ENCODE results near the gene BAZ2A. TPM values are rescaled to one million over a fixed set of nuclear protein-coding genes. Genes with fewer than 3 reads are reported as not detected.

Gene BAZ2A
- total and polyA plus RNA-seq, 2 donors (not counting 3 experiments of a cell fraction or from before 2014, with no cell fraction given), result 56.0 to 91.4 TPM

GRCh38 chr12:56593909-56594621 lies 36.1 kb downstream of the BAZ2A start:
- FAIRE-seq (peak; percentile 91), DNase-seq (ENCODE audit: low read depth, low spot score) (peak; percentile 75)
- Histone ChIP-seq H3K27ac (ENCODE audit: insufficient read depth, low read depth, low read length) (peak overlapping the region; percentile 3), H3K36me3 (ENCODE audit: control insufficient read depth in 2 of 2, extremely low read depth in 1 of 2, insufficient read depth in 2 of 2, low read length in 2 of 2) (peaks cover 10 to 29% of the 10 kb centered on the region in 2 experiments), H3K9ac (replicated peaks; ENCODE audit: extremely low read depth, insufficient read depth, low read length) (no peak overlapping the region), H3K27me3 (ENCODE audit: control insufficient read depth in 2 of 2, insufficient read depth in 2 of 2, low read length in 2 of 2) (no peaks in the 10 kb centered on the region), H3K4me2 (ENCODE audit: insufficient read depth, low read length) (no peak overlapping the region), H3K4me3 (replicated peaks in 1 of 3; ENCODE audit: insufficient read depth in 1 of 3, low read depth in 1 of 3, low read length in 3 of 3) (no peak overlapping the region), H3K79me2 (ENCODE audit: control insufficient read depth, insufficient read depth, low read length) (no peaks in the 10 kb centered on the region), H3K4me1 (ENCODE audit: control insufficient read depth, extremely low read depth, insufficient read depth, low read length) (no peaks in the 10 kb centered on the region), H3K9me3 (replicated peaks; ENCODE audit: control insufficient read depth, insufficient read depth, low read length) (no peaks in the 10 kb centered on the region), H3K9me1 (replicated peaks; ENCODE audit: control insufficient read depth, extremely low read depth, insufficient read depth, low read length) (no peaks in the 10 kb centered on the region), H2AFZ (ENCODE audit: low read depth, low read length) (no peak overlapping the region), H4K20me1 (replicated peaks; ENCODE audit: control insufficient read depth, extremely low read depth, insufficient read depth, low read length) (no peaks in the 10 kb centered on the region)
- intact Hi-C loops (cut with micrococcal nuclease) (loop anchor here (1.0 to 2.0 kb wide), 3 partner anchors 21 to 98 kb away; no protein-coding TSS in a partner anchor), dilution Hi-C loops (cut with MboI; ENCODE audit: extremely low pct_ligation_motif_present, low sequenced_read_pairs) (no loop called here)
- no TSS peak for BruUV-seq (replicated peaks)
- ChIA-PET CTCF (interaction anchor here (0.6 to 4.7 kb wide), 16 partner anchors 10 to 92 kb away, joined by 3 to 52 read pairs (median 4); partner anchors contain the start of gene RBMS2), POLR2A (no interaction called here)
- no peak for TF ChIP-seq EZH2 (IDR thresholded peaks at IDR 0.05; ENCODE audit: borderline replicate concordance, low read depth, low read length, severe bottlenecking)
- peak; percentile 35 for TF ChIP-seq POLR2A (IDR thresholded peaks at IDR 0.05; ENCODE audit: low read depth, low read length)
- TF ChIP-seq GATA2 (IDR thresholded peaks at IDR 0.05; ENCODE audit: insufficient read depth, insufficient read length, low read depth, low read length), result no peak
- TF ChIP-seq MYC (IDR thresholded peaks at IDR 0.05; ENCODE audit: low read depth, low read length), result no peak
- TF ChIP-seq CTCF (IDR thresholded peaks at IDR 0.05; ENCODE audit: extremely low read depth in 1 of 2, insufficient read depth in 1 of 2, low read depth in 1 of 2, low read length in 2 of 2), result peak; percentile 83 to 87
